Breast epithelium (tissue), 3 donors: ENCODE results near the gene HSBP1.

ENCODE experiments used
- POLR2A ChIP-seq: fragments of 450-650 bp; IDR thresholded peaks from one replicate; pipeline ENCODE4 v1.6.1; 2016; ENCODE audit warnings: antibody characterized with exemption, mild to moderate bottlenecking, moderate library complexity
- POLR2AphosphoS5 ChIP-seq, 3 donors: sonication (generic); formaldehyde crosslinking; IDR thresholded peaks; one replicate each; pipeline ENCODE4 v1.6.1; 2017; ENCODE audit warnings: antibody characterized with exemption in 3 of 3

- TF ChIP-seq POLR2A (no peak), POLR2AphosphoS5 (IDR thresholded peaks at IDR 0.05) (no peak)
Measured at GRCh38 chr16:83791916-83792315, 15.9 kb upstream of the HSBP1 start.
